ENCODE data around the gene ARSB.

DNA sequence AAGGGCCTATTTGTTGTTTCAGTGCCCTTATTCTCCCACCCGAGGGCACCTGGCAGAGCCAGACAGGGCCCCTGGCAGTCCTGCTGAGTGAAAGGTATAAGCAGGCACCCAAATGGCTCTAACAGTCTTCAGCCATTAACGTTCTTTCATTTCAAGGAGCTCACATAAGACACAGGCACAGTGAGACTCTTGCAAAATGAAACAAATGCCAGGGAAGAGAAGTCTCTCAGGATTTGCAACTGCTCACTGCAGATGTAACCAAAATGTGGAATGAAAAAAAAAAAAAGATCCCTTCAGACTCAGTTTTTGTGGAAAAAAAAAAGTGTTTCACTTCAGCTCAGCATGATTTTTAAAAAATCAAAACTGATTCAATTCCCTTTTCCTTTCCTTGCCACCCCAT, 181.2 kb downstream of the ARSB start:
- TF ChIP-seq, protein P1, sequence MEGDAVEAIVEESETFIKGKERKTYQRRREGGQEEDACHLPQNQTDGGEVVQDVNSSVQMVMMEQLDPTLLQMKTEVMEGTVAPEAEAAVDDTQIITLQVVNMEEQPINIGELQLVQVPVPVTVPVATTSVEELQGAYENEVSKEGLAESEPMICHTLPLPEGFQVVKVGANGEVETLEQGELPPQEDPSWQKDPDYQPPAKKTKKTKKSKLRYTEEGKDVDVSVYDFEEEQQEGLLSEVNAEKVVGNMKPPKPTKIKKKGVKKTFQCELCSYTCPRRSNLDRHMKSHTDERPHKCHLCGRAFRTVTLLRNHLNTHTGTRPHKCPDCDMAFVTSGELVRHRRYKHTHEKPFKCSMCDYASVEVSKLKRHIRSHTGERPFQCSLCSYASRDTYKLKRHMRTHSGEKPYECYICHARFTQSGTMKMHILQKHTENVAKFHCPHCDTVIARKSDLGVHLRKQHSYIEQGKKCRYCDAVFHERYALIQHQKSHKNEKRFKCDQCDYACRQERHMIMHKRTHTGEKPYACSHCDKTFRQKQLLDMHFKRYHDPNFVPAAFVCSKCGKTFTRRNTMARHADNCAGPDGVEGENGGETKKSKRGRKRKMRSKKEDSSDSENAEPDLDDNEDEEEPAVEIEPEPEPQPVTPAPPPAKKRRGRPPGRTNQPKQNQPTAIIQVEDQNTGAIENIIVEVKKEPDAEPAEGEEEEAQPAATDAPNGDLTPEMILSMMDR (conservative IDR thresholded peaks at IDR 0.05; ENCODE audit: low read length): no peak
- no peak for TF ChIP-seq EZH2phosphoT487 (IDR thresholded peaks at IDR 0.05; ENCODE audit: borderline replicate concordance, low read depth, low read length)

All from OCI-LY7 (cell line).